MCF 10A (cell line): Measurements from ENCODE around the gene SLIT3. TPM values are rescaled to one million over a fixed set of nuclear protein-coding genes. Genes with fewer than 3 reads are reported as not detected.

Source experiments
- BruUV-seq: library from RNA; stranded (reverse); fragments of 400-500 nt; replicated peaks from 2 replicates; lab custom pipeline; 2021; lab: Mats Ljungman, UMichigan
- CTCF ChIA-PET: fragments of 300-600 bp; sonication (Branson Sonifier 250); formaldehyde crosslinking; extraction: SDS; loops from one replicate; lab custom pipeline; 2021; ENCODE audit warnings: antibody characterized with exemption, inconsistent platforms; lab: Yijun Ruan, JAX
- POLR2A ChIA-PET: fragments of 300-600, 350-650 bp; sonication (Branson Sonifier 250); formaldehyde crosslinking; extraction: SDS; loops from one replicate; lab custom pipeline; 2020; ENCODE audit warnings: antibody characterized with exemption, inconsistent platforms; lab: Yijun Ruan, JAX
- DNase-seq: peaks from one replicate; pipeline ENCODE4 v3.0.0-alpha.2; 2018; ENCODE audit not compliant: unreplicated experiment
- H3K27ac Mint-ChIP-seq: one replicate; pipeline ENCODE4 v1.8.0; 2022; ENCODE audit warnings: mild to moderate bottlenecking, low read depth, mixed read lengths; ENCODE audit not compliant: unreplicated experiment
- H3K27me3 Mint-ChIP-seq: one replicate; pipeline ENCODE4 v1.8.0; 2022; ENCODE audit warnings: mixed read lengths; ENCODE audit not compliant: insufficient read depth, unreplicated experiment
- H3K36me3 Mint-ChIP-seq: one replicate; pipeline ENCODE4 v1.8.0; 2022; ENCODE audit warnings: mild to moderate bottlenecking, moderate library complexity, mixed read lengths; ENCODE audit not compliant: insufficient read depth, unreplicated experiment
- H3K4me1 Mint-ChIP-seq: one replicate; pipeline ENCODE4 v1.8.0; 2022; ENCODE audit warnings: mixed read lengths; ENCODE audit not compliant: insufficient read depth, unreplicated experiment
- H3K4me3 Mint-ChIP-seq: one replicate; pipeline ENCODE4 v1.8.0; 2022; ENCODE audit warnings: mild to moderate bottlenecking, moderate library complexity, mixed read lengths; ENCODE audit not compliant: unreplicated experiment
- H3K9me3 Mint-ChIP-seq: one replicate; pipeline ENCODE4 v1.8.0; 2022; ENCODE audit warnings: mixed read lengths; ENCODE audit not compliant: unreplicated experiment
- CTCF ChIP-seq: fragments of 200-600 bp; IDR thresholded peaks from one replicate; pipeline ENCODE4 v1.8.0; 2022; ENCODE audit warnings: antibody characterized with exemption, mild to moderate bottlenecking; ENCODE audit not compliant: unreplicated experiment
- intact Hi-C: fragments of 100-400 bp; cut with micrococcal nuclease; formaldehyde crosslinking; loops from 2 replicates; pipeline ENCODE4 v1.14.1; 2022
- total RNA-seq: library from RNA; stranded (reverse); gene quantifications from 2 replicates; pipeline ENCODE4 v1.2.3, GENCODE V29; 2022

Gene SLIT3
- total RNA-seq, 1 experiment from 2014 or later = 0.89 TPM

DNA sequence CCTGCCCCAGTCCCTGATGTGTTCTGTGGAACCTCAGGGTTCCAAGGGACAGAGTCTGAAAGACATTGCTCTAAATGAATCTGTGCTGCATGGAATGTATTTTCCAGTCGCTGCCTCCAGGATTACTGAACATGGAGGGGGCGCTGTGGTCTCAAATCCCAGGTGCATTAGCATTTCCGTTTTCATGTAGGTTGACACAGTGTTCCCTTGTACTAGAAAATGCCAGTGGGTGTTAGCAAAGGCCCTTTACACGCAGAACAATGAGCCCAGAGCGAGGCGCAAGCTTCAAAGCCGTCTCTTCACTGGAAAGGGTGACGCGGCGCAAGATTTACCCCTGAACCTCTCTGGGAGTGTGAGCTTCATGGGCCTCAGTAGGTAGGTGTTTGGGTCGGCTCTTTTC lies 308.3 kb downstream of the SLIT3 start:
- no peaks in the 10 kb centered on the region for H3K9me3 Mint-ChIP-seq
- no peak overlapping the region for H3K4me3 Mint-ChIP-seq
- POLR2A ChIA-PET = no interaction called here
- TF ChIP-seq CTCF = no peak
- no peak for DNase-seq
- intact Hi-C loops = no loop called here
- CTCF ChIA-PET = interaction anchor here (0.6 to 8.3 kb wide), 8 partner anchors 11 to 586 kb away, joined by 3 to 135 read pairs (median 4); partner anchors contain the start of genes SLIT3 and SPDL1
- no peak overlapping the region for H3K27ac Mint-ChIP-seq
- H3K27me3 Mint-ChIP-seq = peaks cover 22% of the 10 kb centered on the region
- H3K36me3 Mint-ChIP-seq = no peaks in the 10 kb centered on the region
- no peaks in the 10 kb centered on the region for H3K4me1 Mint-ChIP-seq
- BruUV-seq = no TSS peak

DNA sequence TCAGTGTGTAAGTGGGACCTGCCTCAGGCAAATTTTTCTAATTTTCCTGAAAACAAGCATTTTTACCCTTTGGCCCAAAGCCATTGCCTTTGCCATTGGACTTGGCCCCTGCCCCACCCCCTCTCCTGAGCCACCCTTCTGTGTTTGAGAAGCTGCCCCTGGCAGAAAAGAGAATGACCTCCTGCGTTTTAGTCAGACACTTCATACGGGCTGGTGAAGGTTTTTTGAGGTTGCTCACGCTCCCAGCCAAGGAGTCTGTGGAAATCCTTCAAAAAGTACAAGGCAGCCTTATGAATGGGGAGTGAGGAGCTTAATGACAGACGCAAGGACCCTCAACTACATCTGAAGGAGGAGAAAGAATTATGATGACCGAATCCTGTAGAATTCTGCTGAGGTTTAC lies 308.9 kb downstream of the SLIT3 start:
- no peak for TF ChIP-seq CTCF
- H3K27ac Mint-ChIP-seq = no peak overlapping the region
- H3K4me1 Mint-ChIP-seq = no peaks in the 10 kb centered on the region
- no peak overlapping the region for H3K4me3 Mint-ChIP-seq
- ChIA-PET CTCF (interaction anchor here (0.6 to 8.3 kb wide), 6 partner anchors 10 to 587 kb away, joined by 3 to 135 read pairs (median 4); partner anchors contain the start of genes SLIT3 and SPDL1), POLR2A (no interaction called here)
- H3K27me3 Mint-ChIP-seq = peaks cover 22% of the 10 kb centered on the region
- BruUV-seq = no TSS peak
- H3K9me3 Mint-ChIP-seq = no peaks in the 10 kb centered on the region
- DNase-seq = no peak
- intact Hi-C loops = no loop called here
- H3K36me3 Mint-ChIP-seq = no peaks in the 10 kb centered on the region

GRCh38 chr5:168991311-168991710 lies 309.6 kb downstream of the SLIT3 start:
- no peaks in the 10 kb centered on the region for H3K36me3 Mint-ChIP-seq
- CTCF ChIA-PET = interaction anchor here (0.6 to 8.3 kb wide), 6 partner anchors 43 to 1095 kb away, joined by 3 to 135 read pairs (median 10); partner anchors contain the start of genes SLIT3 and SPDL1
- no peak overlapping the region for H3K27ac Mint-ChIP-seq
- BruUV-seq = no TSS peak
- no peak overlapping the region for H3K4me3 Mint-ChIP-seq
- peaks cover 22% of the 10 kb centered on the region for H3K27me3 Mint-ChIP-seq
- no peak for DNase-seq
- H3K4me1 Mint-ChIP-seq = no peaks in the 10 kb centered on the region
- H3K9me3 Mint-ChIP-seq = no peaks in the 10 kb centered on the region
- POLR2A ChIA-PET = no interaction called here
- no peak for TF ChIP-seq CTCF
- intact Hi-C loops = no loop called here

GRCh38 chr5:168990679-168991078 lies 310.3 kb downstream of the SLIT3 start:
- Mint-ChIP-seq H3K27ac (no peak overlapping the region), H3K4me1 (no peaks in the 10 kb centered on the region), H3K36me3 (no peaks in the 10 kb centered on the region), H3K27me3 (peaks cover 22% of the 10 kb centered on the region), H3K4me3 (no peak overlapping the region), H3K9me3 (no peaks in the 10 kb centered on the region)
- TF ChIP-seq CTCF = no peak
- BruUV-seq = no TSS peak
- ChIA-PET POLR2A (no interaction called here), CTCF (interaction anchor here (0.6 to 8.3 kb wide), 8 partner anchors 36 to 1317 kb away, joined by 3 to 135 read pairs (median 4); partner anchors contain the start of genes SLIT3 and SPDL1)
- intact Hi-C loops = no loop called here
- DNase-seq = no peak
